KG1 (cell line): Measurements from ENCODE around the gene CD151.

Experiments used
- DNase-seq: peaks from one replicate; lab custom pipeline; 2025; lab: John Stamatoyannopoulos, UW

Gene CD151

DNA sequence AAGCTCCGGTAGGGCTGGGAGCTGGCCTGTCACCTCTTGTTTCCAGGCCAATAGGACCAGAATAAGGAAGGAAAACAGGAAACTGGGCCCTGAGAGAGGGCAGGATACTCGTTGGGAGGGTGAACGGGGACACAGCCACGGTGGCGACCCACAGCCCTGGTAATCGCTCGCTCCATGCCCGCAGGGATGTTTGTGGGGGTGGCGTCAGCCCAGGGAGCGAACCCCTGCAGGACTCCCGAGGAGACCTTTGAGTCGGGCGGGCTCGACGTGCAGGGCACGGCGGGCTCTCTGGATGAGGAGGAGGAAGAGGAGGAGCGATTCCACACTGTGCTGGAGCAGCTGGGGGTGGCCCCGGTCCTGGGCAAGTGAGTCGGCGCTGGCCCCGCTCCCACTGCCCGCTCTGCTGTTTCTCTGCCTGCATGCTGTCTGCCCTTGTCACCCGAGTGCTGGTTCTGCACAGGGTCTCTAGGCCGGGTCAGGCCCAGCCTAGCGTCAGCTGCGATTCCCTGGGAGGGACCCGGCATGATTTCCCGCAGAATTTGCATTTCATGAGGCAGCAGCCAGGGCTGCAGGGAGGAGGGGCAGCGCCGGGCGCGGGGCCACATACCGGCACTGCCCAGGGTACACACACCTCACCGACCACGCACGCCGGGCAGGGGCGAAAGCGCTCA is 3.4 kb upstream of the CD151 start:
- no peak for DNase-seq

DNA sequence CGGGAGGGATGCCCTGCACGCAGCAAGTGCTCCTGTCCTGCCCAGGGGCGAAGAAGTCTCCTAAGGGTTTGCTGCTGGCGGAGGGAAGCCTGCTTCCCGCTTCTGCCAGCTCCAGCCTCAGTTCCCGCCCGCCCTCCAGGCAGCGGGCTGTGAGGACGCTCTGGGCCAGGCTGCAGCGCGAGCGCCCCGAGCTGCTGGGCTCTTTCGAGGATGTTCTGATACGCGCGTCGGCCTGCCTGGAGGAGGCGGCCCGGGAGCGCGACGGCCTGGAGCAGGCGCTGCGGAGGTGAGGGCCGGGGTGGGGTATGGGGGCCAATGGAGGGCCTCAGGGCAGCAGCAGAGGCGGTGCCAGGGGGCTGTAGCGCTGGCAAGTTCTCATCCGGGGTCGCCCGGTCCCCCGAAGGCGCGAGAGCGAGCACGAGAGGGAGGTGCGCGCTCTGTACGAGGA is 2.9 kb upstream of the CD151 start:
- DNase-seq = no peak

DNA sequence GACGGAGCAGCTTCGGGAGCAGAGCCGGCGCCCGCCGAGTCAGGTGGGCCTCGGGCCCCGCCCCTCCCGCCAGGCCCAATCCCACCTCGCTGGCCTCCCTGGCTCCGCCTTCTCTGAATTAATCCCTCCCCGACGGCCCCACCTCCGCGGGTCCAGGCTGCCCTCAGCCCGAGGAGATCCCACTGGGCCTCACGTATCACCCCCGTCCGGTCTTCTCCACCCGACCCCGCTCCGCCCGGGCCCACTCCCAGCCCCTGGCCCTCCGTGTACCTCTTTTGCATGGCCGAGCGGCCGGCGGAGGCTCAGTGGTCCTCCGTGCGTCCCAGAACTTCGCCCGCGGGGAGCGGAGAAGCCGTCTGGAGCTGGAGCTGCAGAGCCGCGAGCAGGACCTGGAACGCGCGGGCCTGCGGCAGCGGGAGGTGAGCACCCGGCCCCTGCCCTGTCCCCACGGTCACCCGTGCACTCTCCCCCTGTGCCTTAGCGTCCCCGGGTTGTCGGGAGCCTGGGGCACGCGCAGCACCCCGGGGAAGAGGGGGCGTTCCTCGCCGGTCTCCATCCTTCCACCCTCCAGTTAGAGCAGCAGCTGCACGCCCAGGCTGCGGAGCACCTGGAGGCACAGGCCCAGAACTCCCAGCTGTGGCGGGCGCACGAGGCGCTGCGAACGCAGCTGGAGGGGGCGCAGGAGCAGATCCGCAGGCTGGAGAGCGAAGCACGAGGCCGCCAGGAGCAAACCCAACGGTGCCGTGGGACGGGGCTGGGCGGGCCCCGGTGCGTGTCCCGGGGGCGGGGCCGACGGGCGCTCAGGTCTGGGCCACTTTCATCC is 2.2 kb upstream of the CD151 start:
- DNase-seq = no peak

DNA sequence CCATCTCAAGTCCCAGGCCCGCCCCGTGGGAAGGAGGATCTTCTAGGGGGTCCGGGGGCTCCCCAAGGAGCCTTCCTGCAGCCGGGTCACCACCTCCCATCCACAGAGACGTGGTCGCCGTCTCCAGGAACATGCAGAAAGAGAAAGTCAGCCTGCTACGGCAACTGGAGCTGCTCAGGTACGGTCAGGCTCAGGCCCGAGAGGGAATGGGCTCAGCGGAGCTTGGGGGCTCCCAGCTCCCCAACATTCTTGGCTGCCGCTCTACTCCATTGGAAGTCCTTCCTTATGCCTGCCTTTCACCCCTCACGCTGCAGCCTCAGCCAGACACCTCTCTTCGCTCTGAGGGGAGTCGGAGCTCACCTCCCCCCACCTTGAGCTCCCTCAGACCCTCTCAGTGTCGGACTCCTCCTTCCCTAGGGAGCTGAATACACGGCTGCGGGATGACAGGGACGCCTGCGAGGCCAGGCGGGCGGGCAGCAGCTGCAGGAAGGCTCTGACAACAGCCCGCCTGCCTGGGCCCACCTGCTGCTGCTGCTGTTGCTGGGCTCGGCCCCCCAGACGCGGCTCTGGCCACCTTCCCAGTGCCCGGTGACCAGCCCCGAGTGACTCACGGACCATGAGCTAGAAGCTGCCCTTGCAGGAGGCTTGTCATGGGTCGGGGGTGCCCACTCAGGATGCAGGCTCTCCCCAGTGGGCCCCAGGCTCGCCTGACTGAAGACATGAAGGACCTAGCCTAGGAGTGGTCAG is 1.5 kb upstream of the CD151 start:
- DNase-seq = no peak

DNA sequence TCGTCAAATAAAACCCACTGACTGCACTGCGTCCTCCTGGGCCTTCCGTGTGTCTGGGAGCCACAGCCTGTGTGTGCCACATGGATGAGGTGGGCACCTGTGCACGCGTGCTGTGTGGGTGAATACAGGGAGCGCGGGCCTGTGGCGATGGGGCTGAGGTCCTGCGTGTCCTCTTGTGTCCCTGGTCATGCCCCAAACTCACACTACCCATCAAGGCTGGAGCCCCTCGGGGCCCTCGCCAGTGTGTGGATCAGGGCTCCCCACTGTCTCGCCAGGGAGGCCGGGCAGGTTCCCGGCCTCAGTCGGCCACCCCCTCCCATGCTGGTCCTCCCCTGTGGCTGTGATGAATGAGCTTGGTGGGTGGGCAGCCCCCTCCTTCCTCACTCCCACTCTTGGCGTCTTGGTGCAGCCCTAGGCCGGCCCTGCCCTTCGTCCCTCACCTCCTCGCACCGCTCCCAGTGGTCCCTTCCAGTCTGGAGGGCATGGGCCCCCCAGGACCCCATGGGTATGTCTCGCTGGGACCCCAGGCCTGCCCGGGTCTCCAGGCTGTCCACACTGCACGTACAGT is 707 bp upstream of the CD151 start:
- no peak for DNase-seq

DNA sequence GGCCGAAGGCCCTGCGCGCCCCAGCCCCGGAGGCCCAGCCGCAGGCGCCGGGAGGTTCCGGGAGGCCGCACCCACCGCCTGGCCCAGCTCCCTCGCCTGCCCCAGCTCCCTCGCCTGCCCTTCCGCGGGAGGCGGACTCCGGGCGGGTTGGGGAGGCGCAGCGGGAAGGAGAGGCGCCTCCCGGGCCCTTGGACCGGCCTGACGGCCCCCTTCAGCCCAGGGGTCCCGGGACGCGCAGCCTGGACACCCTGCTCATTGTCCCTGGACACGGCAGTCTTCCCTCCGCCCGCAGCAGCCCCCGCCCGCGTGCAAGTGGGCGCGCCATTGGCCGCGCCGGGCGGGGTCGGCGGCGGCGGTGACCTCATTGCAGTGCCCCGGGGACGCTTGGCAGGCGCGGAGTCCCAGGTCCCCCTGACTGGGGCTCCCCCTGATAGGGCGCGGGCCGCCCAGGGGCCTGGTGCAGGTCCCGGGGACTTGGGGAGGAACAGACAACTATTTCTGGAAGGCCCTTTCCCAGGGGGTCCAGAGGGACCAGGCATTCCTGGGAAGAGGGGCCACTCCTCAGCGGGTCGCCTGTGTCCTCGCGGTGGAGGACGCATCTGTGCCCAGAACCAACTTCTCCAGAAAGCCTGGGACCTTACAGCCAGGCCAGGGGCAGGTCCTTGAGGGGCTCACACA is 501 bp downstream of the CD151 start:
- no peak for DNase-seq

DNA sequence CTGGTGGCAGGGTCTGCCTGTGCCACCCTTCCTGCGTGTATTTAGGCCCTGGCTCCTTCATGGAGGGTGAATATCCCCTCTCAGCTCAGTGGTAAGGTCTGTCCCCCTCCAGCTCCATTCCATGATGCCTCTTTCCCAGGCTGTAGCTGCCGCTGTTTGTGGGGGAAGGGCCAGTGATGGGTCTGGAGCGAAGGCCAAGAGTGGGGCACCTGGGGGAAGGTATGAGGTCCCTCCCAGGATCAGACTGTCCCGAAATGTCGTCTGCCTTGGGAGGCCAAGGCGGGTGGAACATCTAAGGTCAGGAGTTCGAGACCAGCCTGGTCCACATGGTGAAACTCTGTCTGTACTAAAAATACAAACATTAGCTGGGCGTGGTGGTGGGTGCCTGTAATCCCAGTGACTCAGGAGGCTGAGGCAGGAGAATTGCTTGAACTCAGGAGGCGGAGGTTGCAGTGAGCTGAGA is 1.1 kb downstream of the CD151 start:
- no peak for DNase-seq

DNA sequence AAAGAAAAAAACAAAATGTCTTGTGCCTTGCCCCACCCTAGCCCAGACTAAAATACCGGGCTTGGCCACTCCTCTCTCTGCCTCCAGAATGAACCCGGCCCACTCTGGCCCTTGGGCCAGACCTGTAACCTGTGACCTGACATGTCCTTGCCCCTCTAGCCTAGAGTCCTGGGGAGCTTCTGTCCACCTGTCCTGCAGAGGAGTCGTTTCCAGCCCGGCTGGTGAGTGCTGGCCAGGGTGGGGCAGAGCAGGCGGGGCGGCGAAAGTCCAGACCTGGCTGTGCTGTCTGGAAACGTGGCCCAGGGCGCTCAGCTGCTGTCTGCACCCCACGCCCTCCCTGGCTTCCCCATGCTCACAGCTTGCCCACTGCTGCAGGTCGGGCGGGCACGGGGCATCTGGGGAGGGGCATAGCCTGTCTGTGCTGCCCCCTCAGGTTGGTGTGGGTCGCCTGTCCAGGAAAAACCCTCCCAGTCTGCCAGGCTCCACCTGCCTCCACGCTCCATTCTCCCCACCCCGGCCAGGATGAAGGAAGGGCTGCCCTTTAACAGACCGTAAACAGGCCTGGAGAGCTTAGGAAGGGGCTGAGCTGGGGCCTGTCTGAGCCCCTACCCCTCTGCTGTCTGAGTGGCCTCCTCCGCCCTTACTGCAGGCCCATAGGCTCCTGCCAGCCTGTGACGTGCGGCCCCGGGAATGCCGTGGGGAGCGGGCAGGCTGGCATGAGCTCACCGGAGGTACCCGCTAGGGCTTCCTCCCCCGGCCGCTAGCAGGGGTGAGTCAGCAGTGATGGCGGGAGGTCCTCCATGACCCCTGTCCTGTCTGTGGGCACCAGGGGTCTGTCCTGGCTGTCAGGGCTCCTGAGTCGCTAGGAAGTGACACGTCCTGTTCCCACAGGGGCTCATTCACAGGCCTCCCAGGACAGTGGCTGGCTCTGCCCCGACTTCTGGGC is 1.9 kb downstream of the CD151 start:
- DNase-seq = no peak

DNA sequence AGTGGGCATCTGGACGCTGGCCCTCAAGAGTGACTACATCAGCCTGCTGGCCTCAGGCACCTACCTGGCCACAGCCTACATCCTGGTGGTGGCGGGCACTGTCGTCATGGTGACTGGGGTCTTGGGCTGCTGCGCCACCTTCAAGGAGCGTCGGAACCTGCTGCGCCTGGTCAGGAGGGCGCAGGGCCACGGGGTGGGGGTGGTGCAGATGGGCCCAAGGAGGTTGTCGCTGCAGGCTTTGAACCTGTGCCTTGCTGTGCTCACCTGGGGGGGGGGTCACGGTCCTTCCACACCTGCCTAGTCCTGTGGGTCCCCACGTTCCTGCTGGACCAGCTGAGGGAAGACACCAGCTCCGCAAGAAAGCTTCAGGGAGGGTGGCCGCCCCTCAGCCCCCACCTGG is 3.5 kb downstream of the CD151 start:
- DNase-seq = no peak

DNA sequence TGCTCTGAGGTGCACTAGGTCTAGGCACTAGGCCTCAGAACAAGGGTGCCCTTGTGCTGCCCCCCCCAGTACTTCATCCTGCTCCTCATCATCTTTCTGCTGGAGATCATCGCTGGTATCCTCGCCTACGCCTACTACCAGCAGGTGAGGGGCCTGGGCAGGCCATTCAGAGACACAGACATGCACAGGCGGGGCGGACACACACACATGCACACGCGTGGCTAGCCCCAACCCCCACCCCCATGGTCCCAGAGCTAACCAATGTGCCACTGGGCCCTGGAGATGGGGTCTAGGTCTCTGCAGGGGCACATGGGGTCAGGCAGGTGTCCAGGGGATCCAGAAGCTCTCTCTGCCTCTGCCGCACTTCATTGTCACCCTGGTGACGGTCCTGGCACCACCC is 3.9 kb downstream of the CD151 start:
- no peak for DNase-seq

DNA sequence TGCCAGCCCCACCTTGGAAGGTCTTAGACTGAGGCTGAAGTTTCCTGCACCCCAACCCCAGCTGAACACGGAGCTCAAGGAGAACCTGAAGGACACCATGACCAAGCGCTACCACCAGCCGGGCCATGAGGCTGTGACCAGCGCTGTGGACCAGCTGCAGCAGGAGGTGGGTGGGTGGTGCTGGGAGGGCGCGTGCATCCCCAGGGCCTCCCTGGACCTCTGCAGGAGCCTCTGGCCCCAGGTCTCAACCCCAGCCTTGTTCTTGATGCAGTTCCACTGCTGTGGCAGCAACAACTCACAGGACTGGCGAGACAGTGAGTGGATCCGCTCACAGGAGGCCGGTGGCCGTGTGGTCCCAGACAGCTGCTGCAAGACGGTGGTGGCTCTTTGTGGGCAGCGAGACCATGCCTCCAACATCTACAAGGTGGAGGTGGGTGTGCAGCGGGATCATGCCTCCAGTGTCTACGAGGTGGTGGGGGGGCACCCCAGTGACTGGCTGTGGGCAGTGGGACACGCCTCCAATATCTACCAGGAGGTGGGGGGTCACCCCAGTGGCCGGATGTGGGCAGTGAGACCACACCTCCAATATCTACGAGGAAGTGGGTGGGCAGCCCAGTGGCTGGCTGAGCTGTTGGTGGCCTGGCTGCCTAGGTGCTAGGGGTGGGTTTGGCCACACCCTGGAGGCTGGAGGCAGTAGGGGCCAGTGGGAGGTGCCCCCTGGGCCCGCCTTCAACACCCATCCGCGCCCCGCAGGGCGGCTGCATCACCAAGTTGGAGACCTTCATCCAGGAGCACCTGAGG is 4.6 kb downstream of the CD151 start:
- no peak for DNase-seq

DNA sequence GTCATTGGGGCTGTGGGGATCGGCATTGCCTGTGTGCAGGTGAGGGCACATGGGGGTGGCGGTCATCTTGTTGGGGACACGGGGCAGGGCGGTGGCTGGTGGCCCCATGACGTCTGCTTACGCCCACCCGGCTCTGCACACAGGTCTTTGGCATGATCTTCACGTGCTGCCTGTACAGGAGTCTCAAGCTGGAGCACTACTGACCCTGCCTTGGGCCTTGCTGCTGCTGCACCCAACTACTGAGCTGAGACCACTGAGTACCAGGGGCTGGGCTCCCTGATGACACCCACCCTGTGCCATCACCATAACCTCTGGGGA is 5.2 kb downstream of the CD151 start:
- DNase-seq = no peak

DNA sequence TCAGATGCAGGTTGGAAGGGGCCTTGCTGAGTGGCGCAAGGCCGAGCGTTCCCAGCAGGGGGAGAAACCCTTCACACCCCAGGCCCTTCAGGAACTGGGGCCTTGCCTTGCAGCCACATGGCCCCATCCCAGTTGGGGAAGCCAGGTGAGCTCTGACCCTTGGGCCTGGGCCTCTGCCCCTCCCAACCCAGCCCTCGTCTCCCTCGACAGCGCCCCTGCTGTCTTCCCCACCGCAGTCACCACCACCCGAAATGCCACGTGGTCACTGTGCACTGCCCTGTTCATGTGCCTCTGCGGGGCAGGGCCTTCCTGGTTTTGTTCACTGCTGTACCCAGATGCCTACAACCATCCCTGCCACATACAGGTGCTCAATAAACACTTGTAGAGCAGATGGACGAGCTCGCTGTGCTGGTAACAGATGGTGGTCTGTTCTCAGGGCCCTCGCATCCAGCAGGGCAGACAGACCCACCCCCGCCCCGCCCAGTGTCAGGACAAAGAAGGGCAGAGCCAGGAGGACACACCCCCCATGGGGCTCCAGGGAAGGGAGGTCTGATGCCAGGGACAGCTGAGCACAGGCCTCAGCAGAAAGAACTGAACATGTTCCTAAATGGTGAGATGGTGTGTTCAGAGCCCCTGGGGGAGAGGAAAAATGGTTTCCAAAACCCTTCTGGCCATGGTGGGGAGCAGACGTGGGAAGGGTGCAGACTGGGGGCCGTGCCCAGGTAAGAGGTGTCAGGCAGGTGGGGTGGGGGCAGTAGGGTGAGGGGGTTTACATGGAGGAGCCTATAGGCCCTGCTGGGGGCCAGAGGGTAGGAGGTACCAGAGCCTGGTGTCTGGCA is 5.9 kb downstream of the CD151 start:
- no peak for DNase-seq

DNA sequence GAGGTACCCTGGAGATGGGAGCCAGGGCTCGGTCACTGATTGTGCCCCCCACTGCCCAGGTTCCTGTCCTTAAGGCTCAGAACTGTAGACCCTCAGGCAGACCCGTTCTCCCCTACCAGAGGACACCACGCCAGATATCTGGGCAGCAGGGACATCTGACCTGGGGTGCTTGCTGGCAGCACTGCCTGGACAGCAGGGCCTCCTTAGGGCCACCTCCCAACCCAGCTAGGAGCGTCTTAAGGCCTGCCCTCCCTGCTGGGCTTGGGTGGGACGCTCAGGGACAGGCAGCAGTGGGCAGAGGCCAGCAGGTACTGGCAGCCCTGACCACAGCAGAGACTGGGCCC is 6.5 kb downstream of the CD151 start:
- DNase-seq = no peak

DNA sequence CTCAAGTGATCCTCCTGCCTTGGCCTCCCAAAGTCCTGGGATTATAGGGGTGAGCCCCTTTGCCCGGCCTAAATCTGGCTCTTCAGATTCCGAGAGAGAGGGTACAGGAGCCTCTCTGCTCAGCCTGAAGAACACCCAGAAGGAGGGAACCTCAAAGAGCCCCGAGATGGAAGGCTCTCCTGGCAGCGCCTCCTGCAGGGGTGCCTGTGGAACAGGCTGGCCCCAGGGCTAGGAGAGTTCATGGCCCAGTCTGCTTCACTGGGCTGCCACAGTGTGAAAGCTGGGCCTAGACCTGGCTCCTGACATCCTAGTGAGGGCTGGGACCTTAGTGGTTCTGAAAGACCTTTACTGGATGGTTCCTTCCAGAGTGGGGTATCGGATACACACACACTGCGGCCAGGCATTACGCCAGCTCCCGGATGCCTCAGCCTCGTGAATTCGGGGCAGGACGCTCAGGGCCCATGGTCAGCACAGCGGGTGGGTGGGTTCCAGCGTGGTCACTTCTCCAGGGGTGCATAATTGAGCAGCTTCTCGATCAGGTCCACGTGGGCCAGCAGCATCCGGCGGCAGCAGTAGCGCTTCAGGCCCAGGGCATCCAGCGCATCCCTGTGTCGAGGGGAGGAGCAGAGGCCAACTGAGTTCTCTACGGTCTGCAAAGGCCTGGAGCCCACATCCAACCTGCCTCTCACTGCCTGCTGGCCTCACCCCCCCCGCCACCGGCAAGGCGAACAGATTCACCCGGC is 7.3 kb downstream of the CD151 start:
- DNase-seq = no peak

DNA sequence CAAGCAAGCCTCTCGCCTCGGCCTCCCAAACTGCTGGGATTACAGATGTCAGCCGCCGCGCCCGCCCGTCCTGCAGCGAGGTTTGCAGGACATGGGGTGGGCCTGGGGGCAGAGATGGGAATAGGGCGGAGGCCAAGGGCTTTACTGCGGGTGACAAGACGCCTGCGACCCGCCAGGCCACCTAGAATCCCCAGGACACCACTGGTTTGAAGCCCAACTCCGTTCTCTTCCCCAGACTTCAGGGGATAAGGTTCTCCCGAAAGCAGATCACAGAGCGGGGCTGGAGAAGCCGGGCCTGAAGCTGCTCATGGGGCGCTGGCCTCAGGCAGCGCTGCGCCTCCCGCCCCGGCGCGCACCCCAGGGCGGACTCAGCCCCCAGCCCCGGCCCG is 9.2 kb downstream of the CD151 start:
- no peak for DNase-seq

DNA sequence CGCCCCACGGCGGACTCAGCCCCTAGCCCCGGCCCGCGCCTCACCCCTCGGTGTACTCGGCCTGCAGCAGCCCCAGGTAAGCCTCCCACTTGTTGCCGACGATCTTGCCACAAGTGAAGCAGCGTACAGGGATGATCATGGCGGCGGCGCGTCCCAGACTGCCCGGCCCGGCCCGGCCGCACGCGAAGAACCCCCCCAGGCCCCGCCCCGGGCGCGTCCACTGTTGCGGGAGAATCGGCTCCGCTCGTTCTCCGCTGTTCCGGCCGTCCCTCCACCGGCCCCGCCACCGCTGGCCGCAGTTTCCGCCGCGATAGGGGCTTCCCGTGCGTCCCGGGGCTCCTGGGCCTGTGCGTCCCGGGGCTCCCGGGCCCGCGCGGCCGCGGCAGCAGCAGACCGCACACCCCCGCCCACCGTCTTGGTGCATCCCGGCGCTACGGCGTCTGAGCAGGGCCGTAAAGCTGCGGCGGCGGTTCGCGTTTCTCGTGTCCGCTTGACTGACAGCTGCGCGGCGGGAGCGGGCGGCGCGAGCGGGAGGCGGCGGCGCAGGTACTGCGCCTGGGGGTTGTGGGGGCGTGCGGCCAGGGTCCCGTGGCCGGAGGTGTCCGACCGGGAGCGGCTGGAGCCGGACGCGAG is 9.7 kb downstream of the CD151 start, which contains the start of the genes POLR2L and TSPAN4:
POLR2L (minus strand) TSS at position 160 of the 633 bp plus-strand sequence; CDS start at position 139, 21 bp downstream.
TSPAN4 (plus strand) TSS at position 483 of the 633 bp plus-strand sequence. CDS start 7,453 bp downstream, outside the sequence.
- DNase-seq = peak; percentile 81
